ENCODE data around the gene ROR2.

DNA sequence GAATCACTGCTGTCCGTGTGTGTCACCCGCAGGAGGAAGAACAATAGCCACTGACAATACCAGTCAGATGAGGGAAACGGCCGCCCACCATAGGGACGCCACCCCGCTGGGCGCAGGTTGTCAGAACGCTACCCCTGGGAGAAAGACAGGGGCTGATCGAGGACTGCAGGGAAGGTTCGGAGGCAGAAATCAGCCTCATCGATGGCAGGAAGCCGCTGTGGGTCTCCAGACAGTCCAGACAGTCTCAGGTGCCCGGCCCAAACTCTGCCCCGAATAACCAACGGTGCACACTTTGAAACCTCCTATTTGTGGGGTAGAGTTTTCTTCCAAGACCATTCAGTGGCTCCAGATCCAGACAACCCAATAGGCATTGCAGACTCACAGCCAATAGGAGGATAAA, 181.5 kb downstream of the ROR2 start:
- no peak for TF ChIP-seq CTCF (IDR thresholded peaks at IDR 0.05)
- no peak for TF ChIP-seq POLR2A (IDR thresholded peaks at IDR 0.05)

Data from uterus (tissue), 2 donors.